ENCODE measurements around the gene NANOS2.
A peak's percentile ranks its signal among the peaks of the same experiment; 100 is the strongest.

Gene NANOS2

DNA sequence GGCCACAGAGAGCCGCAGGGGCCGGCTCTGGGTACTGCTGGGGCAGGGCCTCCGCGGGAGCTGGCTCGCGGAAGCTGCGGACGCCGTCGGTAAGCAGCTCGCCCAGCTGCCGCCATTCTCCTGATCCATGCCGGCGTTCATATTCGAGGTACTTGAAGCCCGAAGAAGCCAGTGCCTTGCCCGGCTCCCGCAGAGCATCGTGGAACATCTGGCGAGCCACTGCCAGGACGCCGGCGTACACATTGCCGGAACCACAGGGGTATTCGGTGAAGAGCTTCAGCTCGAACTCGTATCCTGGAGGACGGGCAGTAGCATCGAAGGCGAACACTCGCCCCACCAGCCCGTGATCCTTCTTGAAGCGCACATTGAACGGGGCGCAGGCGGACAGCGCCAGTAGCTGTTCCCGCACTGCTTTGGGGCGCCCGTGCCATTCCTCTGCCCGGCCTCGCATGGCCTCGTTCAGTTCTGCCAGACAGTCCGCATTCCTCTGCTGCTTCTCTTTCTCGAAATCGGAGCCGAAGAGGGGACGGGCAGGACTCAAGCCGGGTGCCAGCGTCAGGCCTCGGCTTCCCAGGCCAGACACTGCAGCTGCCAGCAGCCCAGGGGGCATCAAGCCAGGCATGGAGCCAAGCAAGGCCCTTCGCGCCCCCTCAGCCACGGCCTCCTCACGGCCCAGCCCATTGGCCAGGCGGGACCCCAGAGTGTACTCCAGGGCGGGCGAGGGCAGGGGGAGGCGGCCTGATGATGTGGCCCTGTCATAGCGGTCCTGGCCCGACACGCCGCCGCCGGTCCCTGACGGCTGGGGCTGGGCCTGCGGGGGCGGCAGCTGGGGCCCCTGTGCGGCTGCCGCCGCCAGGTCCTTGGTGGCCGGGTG is 29.7 kb downstream of the NANOS2 start:
- TF ChIP-seq, protein P1, sequence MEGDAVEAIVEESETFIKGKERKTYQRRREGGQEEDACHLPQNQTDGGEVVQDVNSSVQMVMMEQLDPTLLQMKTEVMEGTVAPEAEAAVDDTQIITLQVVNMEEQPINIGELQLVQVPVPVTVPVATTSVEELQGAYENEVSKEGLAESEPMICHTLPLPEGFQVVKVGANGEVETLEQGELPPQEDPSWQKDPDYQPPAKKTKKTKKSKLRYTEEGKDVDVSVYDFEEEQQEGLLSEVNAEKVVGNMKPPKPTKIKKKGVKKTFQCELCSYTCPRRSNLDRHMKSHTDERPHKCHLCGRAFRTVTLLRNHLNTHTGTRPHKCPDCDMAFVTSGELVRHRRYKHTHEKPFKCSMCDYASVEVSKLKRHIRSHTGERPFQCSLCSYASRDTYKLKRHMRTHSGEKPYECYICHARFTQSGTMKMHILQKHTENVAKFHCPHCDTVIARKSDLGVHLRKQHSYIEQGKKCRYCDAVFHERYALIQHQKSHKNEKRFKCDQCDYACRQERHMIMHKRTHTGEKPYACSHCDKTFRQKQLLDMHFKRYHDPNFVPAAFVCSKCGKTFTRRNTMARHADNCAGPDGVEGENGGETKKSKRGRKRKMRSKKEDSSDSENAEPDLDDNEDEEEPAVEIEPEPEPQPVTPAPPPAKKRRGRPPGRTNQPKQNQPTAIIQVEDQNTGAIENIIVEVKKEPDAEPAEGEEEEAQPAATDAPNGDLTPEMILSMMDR (conservative IDR thresholded peaks at IDR 0.05; ENCODE audit: low read depth, low read length) = no peak
- DNase-seq (ENCODE audit: low read depth) = no peak
- H3K4me3 ChIP-seq (ENCODE audit: low read depth, low read length) = peak overlapping the region; percentile 63

DNA sequence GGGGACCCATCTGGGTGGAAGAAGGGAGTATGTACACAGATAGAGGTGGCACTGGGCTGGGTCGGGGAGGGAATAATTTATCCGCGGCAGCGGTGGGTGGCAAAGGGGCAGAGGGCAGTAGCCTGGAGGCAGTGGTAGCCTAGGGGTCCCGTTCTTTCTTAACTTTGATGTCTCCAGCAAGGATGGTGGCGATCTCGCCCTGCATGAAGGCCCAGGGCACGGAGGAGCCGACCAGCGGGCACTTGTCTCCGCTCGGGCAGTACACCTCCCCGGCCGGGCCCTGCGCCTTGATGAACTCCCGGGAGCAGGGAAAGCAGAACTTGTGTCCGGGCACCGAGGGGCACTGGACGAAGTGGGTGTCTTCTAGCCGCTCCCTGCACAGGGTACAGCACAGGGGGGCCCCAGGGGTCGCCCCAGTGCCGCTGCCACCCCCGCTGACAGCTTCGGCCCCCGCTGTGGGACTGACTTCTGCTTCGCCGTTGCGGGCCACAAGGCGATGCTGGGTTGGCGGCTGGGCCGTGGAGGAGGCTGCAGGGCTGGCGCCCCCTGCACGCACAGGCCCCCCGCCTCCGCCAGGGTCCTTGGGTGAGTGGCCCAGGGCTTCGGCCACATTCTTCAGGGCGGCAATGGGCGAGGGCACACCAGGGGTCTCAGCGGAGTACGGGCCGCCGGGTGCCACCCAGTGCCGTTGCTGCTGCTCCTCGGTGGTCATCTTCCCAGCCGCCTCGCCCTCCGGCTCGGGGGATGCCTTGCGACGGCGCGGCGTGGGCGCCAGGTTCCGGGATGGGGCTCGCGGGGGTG is 30.5 kb downstream of the NANOS2 start:
- TF ChIP-seq, protein P1 (conservative IDR thresholded peaks at IDR 0.05; ENCODE audit: low read depth, low read length) = no peak
- H3K4me3 ChIP-seq (ENCODE audit: low read depth, low read length) = no peak overlapping the region
- no peak for DNase-seq (ENCODE audit: low read depth)

DNA sequence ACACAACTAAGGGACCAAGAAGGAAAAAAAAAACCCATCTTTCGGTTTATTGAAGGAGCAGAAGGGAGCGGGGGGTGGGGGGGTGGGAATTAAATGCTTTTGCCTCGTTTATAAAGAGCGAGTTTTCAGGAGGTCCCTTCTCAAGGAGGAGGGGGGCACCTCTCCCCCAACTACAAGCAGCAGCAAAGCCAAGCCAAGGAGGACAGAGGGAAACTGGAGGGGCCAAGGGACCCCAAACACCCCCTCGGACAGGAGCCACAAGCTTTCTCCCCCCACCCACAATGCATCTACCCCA is 31.0 kb downstream of the NANOS2 start:
- DNase-seq (ENCODE audit: low read depth) = no peak
- TF ChIP-seq, protein P1 (conservative IDR thresholded peaks at IDR 0.05; ENCODE audit: low read depth, low read length) = no peak
- H3K4me3 ChIP-seq (ENCODE audit: low read depth, low read length) = no peak overlapping the region

DNA sequence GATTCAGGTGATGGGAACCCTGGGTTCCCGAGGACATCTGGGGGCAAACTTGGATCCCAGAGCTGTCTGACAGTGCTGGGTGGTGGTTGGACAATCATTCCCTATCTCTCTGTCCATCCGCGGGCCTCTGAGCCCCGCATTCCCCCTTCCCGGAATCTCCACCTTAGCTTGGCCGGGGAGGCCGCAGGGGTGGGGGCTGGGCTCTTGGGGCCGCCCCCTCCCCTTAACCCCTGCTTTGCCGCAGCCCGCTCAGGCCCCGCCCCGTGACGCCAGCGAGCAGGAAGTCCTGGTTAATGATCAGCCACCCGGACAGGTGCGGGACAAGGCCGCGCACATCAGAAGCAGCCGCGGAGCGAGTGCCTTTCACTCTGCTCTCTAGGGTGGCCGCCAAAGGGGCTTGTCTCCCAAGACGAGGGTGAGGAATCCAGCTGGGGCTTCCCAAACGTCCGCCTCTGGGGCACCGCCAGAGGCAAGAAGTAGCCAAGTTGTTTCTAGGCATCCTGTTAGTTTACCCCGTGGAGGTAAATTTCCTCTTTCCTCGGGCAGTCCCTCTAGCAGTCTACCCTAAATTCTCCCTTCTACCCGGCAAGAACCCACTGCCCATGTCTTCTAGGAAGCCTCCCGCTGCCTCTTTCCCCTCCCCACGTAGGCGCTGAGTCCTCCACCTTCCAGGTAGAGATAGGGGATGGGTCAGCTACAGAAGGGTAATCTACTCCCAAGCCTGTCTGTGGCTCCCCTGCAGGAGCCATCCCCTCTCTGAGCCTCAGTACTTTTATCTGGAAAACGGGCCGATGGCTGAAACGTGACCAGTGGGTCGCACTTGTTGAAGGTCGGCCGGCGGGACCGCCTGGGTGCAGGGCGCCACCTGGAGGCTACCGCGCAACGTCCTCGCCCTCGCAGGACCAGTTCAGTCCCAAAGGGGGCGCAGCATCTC is 31.7 kb downstream of the NANOS2 start:
- peak overlapping the region; percentile 20 for H3K4me3 ChIP-seq (ENCODE audit: low read depth, low read length)
- TF ChIP-seq, protein P1 (conservative IDR thresholded peaks at IDR 0.05; ENCODE audit: low read depth, low read length) = peak; percentile 97
- DNase-seq (ENCODE audit: low read depth) = peak; percentile 93

DNA sequence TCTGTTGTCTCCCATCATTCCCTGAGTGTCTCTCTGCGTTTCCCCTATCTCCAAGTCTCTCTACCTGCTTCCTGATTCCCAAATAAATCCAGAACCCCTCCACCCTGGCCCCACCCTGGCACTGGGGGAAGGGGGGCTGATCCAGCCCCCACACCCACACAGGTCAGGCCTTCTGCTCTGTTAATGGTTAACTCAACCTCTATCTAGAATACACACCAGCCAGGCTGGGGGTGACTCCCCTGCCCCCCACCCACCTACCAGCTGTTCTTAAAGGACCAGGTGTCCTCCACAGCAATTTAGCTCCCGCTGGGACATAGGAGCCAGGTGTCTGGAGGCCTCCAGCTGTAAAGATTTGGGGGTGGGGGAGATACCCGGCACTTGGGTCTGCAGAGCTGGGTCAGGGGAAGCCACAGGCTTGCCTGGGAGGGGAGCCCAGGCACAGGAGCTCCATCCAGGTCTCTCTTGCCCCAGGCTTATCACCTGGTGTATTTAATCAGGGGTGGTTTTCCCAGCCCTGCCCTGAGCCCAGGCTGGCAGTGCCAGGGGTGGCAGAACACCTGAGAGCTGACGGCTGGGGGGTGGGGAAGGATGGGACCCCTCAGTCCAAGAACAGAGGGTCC is 32.6 kb downstream of the NANOS2 start:
- no peak overlapping the region for H3K4me3 ChIP-seq (ENCODE audit: low read depth, low read length)
- DNase-seq (ENCODE audit: low read depth) = no peak
- TF ChIP-seq, protein P1 (conservative IDR thresholded peaks at IDR 0.05; ENCODE audit: low read depth, low read length) = no peak

All from choroid plexus epithelial cell (primary cell).